Measurements from ENCODE around the gene PIK3R5. TPM values are rescaled to one million over a fixed set of nuclear protein-coding genes. Genes with fewer than 3 reads are reported as not detected.
"Not testable (repeated sequence)": the region's sequence is repeated elsewhere in the genome, so short reads cannot be mapped to it uniquely, and the experiment has no call there.

The PIK3R5 gene
- total and polyA plus RNA-seq, 4 donors: 11.7 to 70.9 (median 35.0) TPM

- ATAC-seq (ENCODE audit: insufficient read depth, low FRiP score) (no peak), DNase-seq (peak; percentile 68 to 77 (median 69))
- H3K9ac ChIP-seq (ENCODE audit: insufficient read depth in 1 of 2, low read length in 2 of 2): no peak overlapping the region
- TF ChIP-seq CTCF (IDR thresholded peaks at IDR 0.05; ENCODE audit: control extremely low read depth, extremely low read depth): peak; percentile 65
- H3K27me3 ChIP-seq (ENCODE audit: control insufficient read depth in 3 of 3, insufficient read depth in 3 of 3, low read length in 2 of 3): peaks cover 0 to 2% (median 0%) of the 10 kb centered on the region in 3 donors
- H3K4me3 ChIP-seq: no peak overlapping the region
- no peak overlapping the region for H3K27ac ChIP-seq (ENCODE audit: low read depth in 1 of 2, low read length in 1 of 2)
- peaks cover 0 to 3% (median 0%) of the 10 kb centered on the region in 5 donors for H3K4me1 ChIP-seq (ENCODE audit: control insufficient read depth in 5 of 5, insufficient read depth in 5 of 5, low read length in 5 of 5)
- 55% methylated on average over 10 of the region's 10 CpGs for WGBS, 2 donors
- no peaks in the 10 kb centered on the region for H3K36me3 ChIP-seq (ENCODE audit: control insufficient read depth in 4 of 4, insufficient read depth in 4 of 4, low read length in 4 of 4)
- H3K9me3 ChIP-seq (ENCODE audit: control insufficient read depth in 4 of 4, insufficient read depth in 3 of 4, low read length in 3 of 4): peaks cover 0 to 2% (median 0%) of the 10 kb centered on the region in 4 donors
Measured at GRCh38 chr17:8991514-8992285, 26.2 kb upstream of the PIK3R5 start.

GRCh38 chr17:8988263-8988935 lies 22.9 kb upstream of the PIK3R5 start:
- H3K27me3 ChIP-seq (ENCODE audit: control insufficient read depth in 3 of 3, insufficient read depth in 3 of 3, low read length in 2 of 3); H3K9me3 ChIP-seq (ENCODE audit: control insufficient read depth in 4 of 4, insufficient read depth in 3 of 4, low read length in 3 of 4); H3K36me3 ChIP-seq (ENCODE audit: control insufficient read depth in 4 of 4, insufficient read depth in 4 of 4, low read length in 4 of 4); H3K4me3 ChIP-seq; H3K4me1 ChIP-seq (ENCODE audit: control insufficient read depth in 5 of 5, insufficient read depth in 5 of 5, low read length in 5 of 5); H3K9ac ChIP-seq (ENCODE audit: insufficient read depth in 1 of 2, low read length in 2 of 2); ATAC-seq (ENCODE audit: insufficient read depth, low FRiP score); DNase-seq; H3K27ac ChIP-seq (ENCODE audit: low read depth in 1 of 2, low read length in 1 of 2): not testable (repeated sequence)
- WGBS, 2 donors: 94 to 99% methylated on average over 2 of the region's 2 CpGs

DNA sequence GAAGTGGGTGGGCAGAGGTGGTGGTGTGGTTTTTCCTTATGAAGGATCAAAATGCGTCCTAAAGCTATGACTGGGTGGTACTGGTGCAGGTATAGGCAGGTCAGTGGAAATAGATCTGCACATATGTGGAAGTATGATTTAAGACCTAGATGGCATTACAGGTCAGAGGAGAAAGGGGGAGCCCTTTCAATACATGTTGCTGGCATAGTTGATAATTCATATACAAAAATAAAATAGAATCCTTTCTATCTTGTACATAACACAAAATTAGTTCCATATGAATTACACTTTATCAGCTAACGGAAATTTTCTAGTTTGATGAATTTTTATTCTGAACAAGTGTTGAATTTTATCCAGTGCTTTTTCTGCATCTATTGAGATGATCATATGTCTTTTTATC lies 20.8 kb upstream of the PIK3R5 start:
- no peak overlapping the region for H3K27ac ChIP-seq (ENCODE audit: low read depth in 1 of 2, low read length in 1 of 2)
- H3K9ac ChIP-seq (ENCODE audit: insufficient read depth in 1 of 2, low read length in 2 of 2): no peak overlapping the region
- TF ChIP-seq CTCF (IDR thresholded peaks at IDR 0.05; ENCODE audit: control extremely low read depth, extremely low read depth): no peak
- H3K9me3 ChIP-seq (ENCODE audit: control insufficient read depth in 4 of 4, insufficient read depth in 3 of 4, low read length in 3 of 4): peaks cover 0 to 6% (median 2%) of the 10 kb centered on the region in 4 donors
- no peak for ATAC-seq (ENCODE audit: insufficient read depth, low FRiP score)
- no peaks in the 10 kb centered on the region for H3K27me3 ChIP-seq (ENCODE audit: control insufficient read depth in 3 of 3, insufficient read depth in 3 of 3, low read length in 2 of 3)
- no peak for DNase-seq
- no peaks in the 10 kb centered on the region for H3K4me1 ChIP-seq (ENCODE audit: control insufficient read depth in 5 of 5, insufficient read depth in 5 of 5, low read length in 5 of 5)
- no peaks in the 10 kb centered on the region for H3K36me3 ChIP-seq (ENCODE audit: control insufficient read depth in 4 of 4, insufficient read depth in 4 of 4, low read length in 4 of 4)
- WGBS, 2 donors: 61 to 82% methylated on average over 2 of the region's 2 CpGs
- H3K4me3 ChIP-seq: no peak overlapping the region

GRCh38 chr17:8985054-8985701 lies 19.7 kb upstream of the PIK3R5 start:
- H3K4me3 ChIP-seq: no peak overlapping the region
- ATAC-seq (ENCODE audit: insufficient read depth, low FRiP score) (no peak), DNase-seq (no peak)
- H3K4me1 ChIP-seq (ENCODE audit: control insufficient read depth in 5 of 5, insufficient read depth in 5 of 5, low read length in 5 of 5): no peaks in the 10 kb centered on the region
- H3K36me3 ChIP-seq (ENCODE audit: control insufficient read depth in 4 of 4, insufficient read depth in 4 of 4, low read length in 4 of 4): no peaks in the 10 kb centered on the region
- no peak overlapping the region for H3K27ac ChIP-seq (ENCODE audit: low read depth in 1 of 2, low read length in 1 of 2)
- TF ChIP-seq CTCF (IDR thresholded peaks at IDR 0.05; ENCODE audit: control extremely low read depth, extremely low read depth): no peak
- H3K9me3 ChIP-seq (ENCODE audit: control insufficient read depth in 4 of 4, insufficient read depth in 3 of 4, low read length in 3 of 4): peaks cover 0 to 6% (median 2%) of the 10 kb centered on the region in 4 donors
- H3K9ac ChIP-seq (ENCODE audit: insufficient read depth in 1 of 2, low read length in 2 of 2): no peak overlapping the region
- WGBS, 2 donors: 55 to 72% methylated on average over 4 of the region's 4 CpGs
- H3K27me3 ChIP-seq (ENCODE audit: control insufficient read depth in 3 of 3, insufficient read depth in 3 of 3, low read length in 2 of 3): no peaks in the 10 kb centered on the region

GRCh38 chr17:8984225-8984624 lies 18.7 kb upstream of the PIK3R5 start:
- H3K9me3 ChIP-seq (ENCODE audit: control insufficient read depth in 4 of 4, insufficient read depth in 3 of 4, low read length in 3 of 4); H3K4me1 ChIP-seq (ENCODE audit: control insufficient read depth in 5 of 5, insufficient read depth in 5 of 5, low read length in 5 of 5); ATAC-seq (ENCODE audit: insufficient read depth, low FRiP score); H3K9ac ChIP-seq (ENCODE audit: insufficient read depth in 1 of 2, low read length in 2 of 2); H3K4me3 ChIP-seq; H3K27me3 ChIP-seq (ENCODE audit: control insufficient read depth in 3 of 3, insufficient read depth in 3 of 3, low read length in 2 of 3); DNase-seq; H3K27ac ChIP-seq (ENCODE audit: low read depth in 1 of 2, low read length in 1 of 2); H3K36me3 ChIP-seq (ENCODE audit: control insufficient read depth in 4 of 4, insufficient read depth in 4 of 4, low read length in 4 of 4): not testable (repeated sequence)
- WGBS, 2 donors: 97% methylated on average over 5 of the region's 5 CpGs
